Muscle of leg (tissue), 11 donors: ENCODE measurements around the gene DTNB. TPM values are rescaled to one million over a fixed set of nuclear protein-coding genes. Genes with fewer than 3 reads are reported as not detected.

Source experiments
- DNase-seq: peaks from one replicate; pipeline ENCODE4 v3.0.0; 2013
- H3K27ac ChIP-seq: one replicate; pipeline ENCODE4 v1.5.1; 2013; ENCODE audit warnings: mild to moderate bottlenecking, low read length, control low read depth
- H3K27me3 ChIP-seq: one replicate; pipeline ENCODE4 v1.6.1; 2013; ENCODE audit warnings: low read length; ENCODE audit not compliant: control insufficient read depth, insufficient read depth
- H3K36me3 ChIP-seq: one replicate; pipeline ENCODE4 v1.6.1; 2013; ENCODE audit warnings: low read length; ENCODE audit not compliant: control insufficient read depth, insufficient read depth
- H3K4me1 ChIP-seq: one replicate; pipeline ENCODE4 v1.6.1; 2013; ENCODE audit warnings: low read length; ENCODE audit not compliant: control insufficient read depth, insufficient read depth
- H3K4me3 ChIP-seq: one replicate; pipeline ENCODE4 v1.5.1; 2013; ENCODE audit warnings: low read length, control low read depth
- H3K9me3 ChIP-seq: replicated peaks from 2 replicates; pipeline ENCODE4 v1.6.1; 2013; ENCODE audit warnings: low read depth, low read length; ENCODE audit not compliant: control insufficient read depth
- WGBS: methylation state at CpG from one replicate; pipeline ENCODE4 v1.1.5; 2013; ENCODE audit warnings: missing lambda C conversion rate; ENCODE audit not compliant: insufficient coverage; 5-methylcytosine and 5-hydroxymethylcytosine counted together
- polyA plus RNA-seq, 8 donors: library from polyadenylated mRNA; unstranded; fragments of 120-200 nt; gene quantifications; one replicate each; pipeline versions ENCODE4 v1.2.1 to v1.2.3, GENCODE V29; 2013; ENCODE audit warnings: inconsistent platforms in 1 of 8, low replicate concordance in 1 of 8; ENCODE audit not compliant: insufficient read length in 8 of 8, insufficient read depth in 1 of 8
- total RNA-seq: library from RNA; stranded (reverse); fragments of 120-200 nt; gene quantifications from one replicate; pipeline ENCODE4 v1.2.4, GENCODE V29; 2013

DTNB gene
- total and polyA plus RNA-seq, 9 donors = 3.7 to 6.7 (median 5.3) TPM

- Histone ChIP-seq H3K27me3 (no peaks in the 10 kb centered on the region), H3K4me3 (no peak overlapping the region), H3K4me1 (peaks cover 77% of the 10 kb centered on the region), H3K36me3 (peaks cover 10% of the 10 kb centered on the region), H3K9me3 (no peaks in the 10 kb centered on the region), H3K27ac (peak overlapping the region; percentile 21)
- DNase-seq = peak; percentile 70
- 22% methylated on average over 10 of the region's 10 CpGs for whole genome bisulfite sequencing
These were observed 337.0 kb downstream of the DTNB start for GRCh38 chr2:25336383-25336841.

- Histone ChIP-seq H3K4me1 (peaks cover 80% of the 10 kb centered on the region), H3K9me3 (no peaks in the 10 kb centered on the region), H3K27ac (no peak overlapping the region), H3K27me3 (no peaks in the 10 kb centered on the region), H3K4me3 (no peak overlapping the region), H3K36me3 (peaks cover 10% of the 10 kb centered on the region)
- DNase-seq = no peak
- WGBS = no CpG with 5 or more reads among the region's 6 CpGs
These were observed 337.4 kb downstream of the DTNB start for GRCh38 chr2:25335971-25336370.

GRCh38 chr2:25335204-25335603, 338.2 kb downstream of the DTNB start:
- WGBS = 50% methylated on average over 2 of the region's 8 CpGs
- no peaks in the 10 kb centered on the region for H3K9me3 ChIP-seq
- H3K4me3 ChIP-seq = no peak overlapping the region
- H3K27ac ChIP-seq = no peak overlapping the region
- peaks cover 10% of the 10 kb centered on the region for H3K36me3 ChIP-seq
- H3K4me1 ChIP-seq = peaks cover 83% of the 10 kb centered on the region
- H3K27me3 ChIP-seq = no peaks in the 10 kb centered on the region
- DNase-seq = no peak

- Histone ChIP-seq H3K36me3 (peaks cover 10% of the 10 kb centered on the region), H3K4me3 (no peak overlapping the region), H3K9me3 (no peaks in the 10 kb centered on the region), H3K27me3 (no peaks in the 10 kb centered on the region), H3K27ac (no peak overlapping the region), H3K4me1 (peaks cover 77% of the 10 kb centered on the region)
- no peak for DNase-seq
- WGBS = 84% methylated on average over 7 of the region's 8 CpGs
These were observed 338.9 kb downstream of the DTNB start for GRCh38 chr2:25334482-25334881.

GRCh38 chr2:25333981-25334380, 339.4 kb downstream of the DTNB start:
- Histone ChIP-seq H3K4me3 (no peak overlapping the region), H3K36me3 (peaks cover 10% of the 10 kb centered on the region), H3K27me3 (no peaks in the 10 kb centered on the region), H3K4me1 (peaks cover 75% of the 10 kb centered on the region), H3K27ac (no peak overlapping the region), H3K9me3 (no peaks in the 10 kb centered on the region)
- 77% methylated on average over 1 of the region's 4 CpGs for WGBS
- no peak for DNase-seq

- Histone ChIP-seq H3K36me3 (peaks cover 3% of the 10 kb centered on the region), H3K27ac (no peak overlapping the region), H3K4me1 (peaks cover 69% of the 10 kb centered on the region), H3K27me3 (no peaks in the 10 kb centered on the region), H3K9me3 (no peaks in the 10 kb centered on the region), H3K4me3 (no peak overlapping the region)
- no peak for DNase-seq
- WGBS = 79% methylated on average over 9 of the region's 9 CpGs
These were observed 340.8 kb downstream of the DTNB start for GRCh38 chr2:25332571-25332970.

GRCh38 chr2:25331686-25332365, 341.6 kb downstream of the DTNB start:
- H3K27ac ChIP-seq = no peak overlapping the region

GRCh38 chr2:25330937-25331336, 342.4 kb downstream of the DTNB start:
- Histone ChIP-seq H3K4me3 (no peak overlapping the region), H3K36me3 (peaks cover 11% of the 10 kb centered on the region), H3K27me3 (no peaks in the 10 kb centered on the region), H3K27ac (no peak overlapping the region), H3K4me1 (peaks cover 52% of the 10 kb centered on the region), H3K9me3 (peaks cover 7% of the 10 kb centered on the region)
- no peak for DNase-seq
- WGBS = 93% methylated on average over 3 of the region's 4 CpGs

More at GRCh38 chr2:25331686-25332365, 341.6 kb downstream of the DTNB start:
- DNase-seq = no peak
- Histone ChIP-seq H3K4me1 (peaks cover 61% of the 10 kb centered on the region), H3K27me3 (no peaks in the 10 kb centered on the region), H3K9me3 (peaks cover under 1% of the 10 kb centered on the region), H3K36me3 (peaks cover 4% of the 10 kb centered on the region), H3K4me3 (no peak overlapping the region)
- WGBS = 66% methylated on average over 23 of the region's 23 CpGs

GRCh38 chr2:25330273-25330672, 343.1 kb downstream of the DTNB start:
- peaks cover 7% of the 10 kb centered on the region for H3K9me3 ChIP-seq
- no peak for DNase-seq
- 53% methylated on average over 10 of the region's 10 CpGs for WGBS
- H3K27ac ChIP-seq = no peak overlapping the region
- H3K36me3 ChIP-seq = peaks cover 11% of the 10 kb centered on the region
- peaks cover 47% of the 10 kb centered on the region for H3K4me1 ChIP-seq
- no peak overlapping the region for H3K4me3 ChIP-seq
- no peaks in the 10 kb centered on the region for H3K27me3 ChIP-seq

- no peak overlapping the region for H3K27ac ChIP-seq
- no peaks in the 10 kb centered on the region for H3K27me3 ChIP-seq
- H3K4me1 ChIP-seq = peaks cover 53% of the 10 kb centered on the region
- no peak overlapping the region for H3K4me3 ChIP-seq
- H3K36me3 ChIP-seq = peaks cover 13% of the 10 kb centered on the region
- 73% methylated on average over 21 of the region's 27 CpGs for WGBS
- H3K9me3 ChIP-seq = peaks cover 7% of the 10 kb centered on the region
- DNase-seq = no peak
These were observed 345.0 kb downstream of the DTNB start for GRCh38 chr2:25328152-25329085.
